ENCODE results near the gene EXOC3L4.

The EXOC3L4 gene

GRCh38 chr14:103081951-103082350 lies 12.6 kb upstream of the EXOC3L4 start:
- Mint-ChIP-seq H3K4me3 (no peak overlapping the region), H3K4me1 (no peaks in the 10 kb centered on the region), H3K9me3 (no peaks in the 10 kb centered on the region), H3K36me3 (no peaks in the 10 kb centered on the region), H3K27ac (no peak overlapping the region)
- no peak for ATAC-seq
- DNase-seq (ENCODE audit: low spot score in 2 of 2): no peak

GRCh38 chr14:103084021-103084919 lies 10.3 kb upstream of the EXOC3L4 start, which contains the start of gene LBHD2:
LBHD2 (plus strand) TSS chr14:103084210; CDS start chr14:103086013, 1,803 bp downstream.
- H3K36me3 Mint-ChIP-seq: no peaks in the 10 kb centered on the region
- no peak within 1 kb of the TSS for H3K4me3 Mint-ChIP-seq
- H3K27ac Mint-ChIP-seq: no peak within 1 kb of the TSS
- H3K9me3 Mint-ChIP-seq: no peaks in the 10 kb centered on the region
- ATAC-seq (peak; percentile 2), DNase-seq (ENCODE audit: low spot score in 2 of 2) (no peak)
- no peaks in the 10 kb centered on the region for H3K4me1 Mint-ChIP-seq

DNA sequence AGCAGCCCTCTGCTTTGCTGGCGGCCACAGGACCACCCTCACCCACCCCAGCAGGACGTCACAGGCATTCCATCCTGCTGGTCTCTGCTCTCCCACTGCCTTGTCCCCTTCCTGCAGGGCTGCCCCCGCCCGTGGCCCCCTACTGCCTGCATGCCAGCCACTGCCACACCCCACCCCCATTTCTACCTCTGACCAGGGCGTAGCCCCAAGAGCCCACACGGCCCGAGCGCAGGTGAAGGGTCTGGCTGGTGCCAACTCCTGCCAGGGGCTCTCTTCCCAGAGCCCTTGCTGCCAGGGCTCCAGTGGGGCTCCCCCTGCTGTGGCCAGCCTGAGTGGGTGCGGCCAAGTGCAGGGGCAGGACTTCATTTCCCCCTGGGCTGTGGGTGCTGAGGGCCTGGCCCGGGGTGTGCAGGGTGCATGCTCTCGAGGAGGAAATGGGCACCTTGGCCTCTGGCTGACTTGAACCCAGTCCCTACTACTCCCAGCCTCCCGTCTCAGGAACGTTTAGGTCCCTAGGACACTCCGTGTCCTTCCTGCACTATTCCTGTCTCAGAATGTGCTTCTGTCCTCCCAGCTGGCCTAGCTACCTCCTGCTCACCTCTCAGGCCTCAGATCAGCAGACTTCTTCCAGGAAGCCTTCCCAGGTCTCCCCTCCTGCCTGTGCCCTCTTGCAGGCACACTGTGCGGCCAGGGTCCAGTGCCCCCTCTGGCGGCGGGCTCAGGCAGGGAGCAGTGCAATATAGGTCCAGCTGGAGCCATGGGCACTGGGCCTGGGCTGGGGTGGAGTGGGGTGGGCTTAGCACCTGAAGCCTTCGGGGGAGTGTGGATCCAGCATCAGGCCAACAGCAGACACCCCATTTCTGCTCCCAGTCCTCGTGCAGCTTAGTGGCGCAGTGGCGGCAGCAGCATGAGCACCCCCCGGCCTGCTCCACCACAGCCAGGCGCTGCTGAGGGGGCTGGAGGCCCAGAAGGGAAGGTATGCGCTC lies 9.1 kb upstream of the EXOC3L4 start:
- Mint-ChIP-seq H3K4me3 (no peak overlapping the region), H3K27ac (no peak overlapping the region), H3K4me1 (no peaks in the 10 kb centered on the region), H3K36me3 (no peaks in the 10 kb centered on the region), H3K9me3 (no peaks in the 10 kb centered on the region)
- no peak for ATAC-seq
- no peak for DNase-seq (ENCODE audit: low spot score in 2 of 2)

DNA sequence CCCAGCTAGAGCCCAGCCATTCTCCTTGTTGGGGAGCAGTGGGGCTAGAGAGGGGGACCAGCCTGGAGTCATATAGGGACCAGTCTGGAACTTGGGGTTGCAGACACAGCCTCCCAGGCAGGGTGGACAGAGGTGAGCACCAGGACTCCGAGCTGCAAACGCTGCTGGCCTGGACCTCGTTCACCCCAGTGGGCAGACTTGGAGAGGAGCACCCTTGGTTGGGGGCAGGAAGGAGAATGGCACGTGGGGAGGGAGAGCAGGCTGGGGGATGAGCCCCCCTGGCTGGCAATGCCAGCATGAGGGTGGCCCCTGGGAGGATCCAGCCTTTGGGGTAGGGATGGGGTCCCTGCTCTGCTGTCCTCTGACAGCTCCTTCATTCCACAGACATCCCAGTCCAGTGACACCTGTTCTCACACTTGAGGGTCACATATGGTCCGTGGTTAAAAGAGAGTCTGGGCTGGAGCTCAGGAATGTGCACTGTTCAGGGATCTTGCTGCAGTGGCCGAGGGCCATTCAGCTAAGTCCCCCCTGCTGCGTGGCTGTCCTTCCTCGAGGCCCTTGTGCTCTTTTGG lies 7.7 kb upstream of the EXOC3L4 start:
- Mint-ChIP-seq H3K36me3 (no peaks in the 10 kb centered on the region), H3K4me1 (peaks cover 8% of the 10 kb centered on the region), H3K4me3 (no peak overlapping the region), H3K27ac (no peak overlapping the region), H3K9me3 (no peaks in the 10 kb centered on the region)
- DNase-seq (ENCODE audit: low spot score in 2 of 2) (no peak), ATAC-seq (no peak)

DNA sequence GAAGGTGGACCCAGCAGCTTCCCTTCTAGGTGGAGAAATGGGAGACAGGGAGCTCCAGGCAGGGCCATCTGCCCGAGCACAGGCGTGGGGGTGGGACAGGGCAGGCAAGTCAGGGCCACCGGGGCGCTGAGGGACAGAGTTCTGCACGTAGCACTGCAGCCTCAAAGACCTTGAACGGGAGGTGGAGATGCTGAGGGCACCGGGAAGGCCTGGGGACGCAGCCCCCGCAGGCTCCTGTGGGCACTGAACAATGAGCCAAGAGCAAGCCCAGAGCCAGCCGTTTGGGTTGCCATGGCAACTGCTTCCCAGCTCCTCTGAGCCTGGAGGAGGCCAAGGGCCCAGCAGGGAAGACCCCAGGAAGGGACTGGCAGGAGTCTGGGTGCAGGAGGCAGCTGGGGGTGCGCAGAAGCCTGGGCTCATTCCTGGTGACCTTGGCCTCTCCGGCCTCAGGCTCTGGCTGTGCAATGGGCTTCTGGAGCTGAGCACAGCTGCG lies 7.1 kb upstream of the EXOC3L4 start:
- Mint-ChIP-seq H3K9me3 (no peaks in the 10 kb centered on the region), H3K4me3 (no peak overlapping the region), H3K27ac (no peak overlapping the region), H3K4me1 (peaks cover 11% of the 10 kb centered on the region), H3K36me3 (no peaks in the 10 kb centered on the region)
- DNase-seq (ENCODE audit: low spot score in 2 of 2) (no peak), ATAC-seq (no peak)

DNA sequence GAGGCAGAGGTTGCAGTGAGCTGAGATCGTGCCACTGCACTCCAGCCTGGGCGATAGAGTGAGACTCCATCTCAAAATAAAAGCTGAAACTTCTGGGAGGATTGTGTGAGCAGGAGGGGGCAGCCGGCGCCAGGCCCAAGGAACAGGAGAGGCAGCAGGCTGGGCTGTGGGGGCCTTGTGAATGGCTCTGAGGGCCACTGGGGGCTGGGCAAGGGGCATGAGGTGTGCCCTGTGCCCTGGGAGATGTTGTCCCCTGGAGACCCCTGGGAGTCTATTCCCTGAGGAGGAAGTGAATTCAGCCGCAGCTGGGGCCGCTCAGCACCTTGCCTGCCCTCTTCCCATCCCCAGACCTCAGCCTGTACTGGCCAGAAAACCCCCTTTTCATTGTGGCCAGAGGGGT lies 5.6 kb upstream of the EXOC3L4 start:
- ATAC-seq: no peak
- H3K4me3 Mint-ChIP-seq: no peak overlapping the region
- H3K9me3 Mint-ChIP-seq: no peaks in the 10 kb centered on the region
- H3K27ac Mint-ChIP-seq: no peak overlapping the region
- H3K36me3 Mint-ChIP-seq: no peaks in the 10 kb centered on the region
- peaks cover 11% of the 10 kb centered on the region for H3K4me1 Mint-ChIP-seq
- no peak for DNase-seq (ENCODE audit: low spot score in 2 of 2)

- Mint-ChIP-seq H3K27ac (no peak overlapping the region), H3K4me1 (peaks cover 11% of the 10 kb centered on the region), H3K4me3 (no peak overlapping the region), H3K9me3 (no peaks in the 10 kb centered on the region), H3K36me3 (no peaks in the 10 kb centered on the region)
- ATAC-seq (no peak), DNase-seq (ENCODE audit: low spot score in 2 of 2) (no peak)
Observed at GRCh38 chr14:103089386-103090335, 4.9 kb upstream of the EXOC3L4 start.

GRCh38 chr14:103090481-103091020 lies 4.0 kb upstream of the EXOC3L4 start:
- Mint-ChIP-seq H3K9me3 (no peaks in the 10 kb centered on the region), H3K4me1 (peaks cover 11% of the 10 kb centered on the region), H3K36me3 (no peaks in the 10 kb centered on the region), H3K4me3 (peak overlapping the region; percentile 59), H3K27ac (no peak overlapping the region)
- no peak for DNase-seq (ENCODE audit: low spot score in 2 of 2)
- ATAC-seq: no peak

- Mint-ChIP-seq H3K4me3 (peak overlapping the region; percentile 59), H3K36me3 (no peaks in the 10 kb centered on the region), H3K4me1 (peaks cover 11% of the 10 kb centered on the region), H3K9me3 (no peaks in the 10 kb centered on the region), H3K27ac (no peak overlapping the region)
- DNase-seq (ENCODE audit: low spot score in 2 of 2): peak; percentile 60 to 82
- peak; percentile 85 for ATAC-seq
Observed at GRCh38 chr14:103091041-103091882, 3.3 kb upstream of the EXOC3L4 start.

GRCh38 chr14:103091883-103092222 lies 2.7 kb upstream of the EXOC3L4 start:
- Mint-ChIP-seq H3K4me3 (peak overlapping the region; percentile 59), H3K4me1 (peaks cover 11% of the 10 kb centered on the region), H3K9me3 (no peaks in the 10 kb centered on the region), H3K36me3 (no peaks in the 10 kb centered on the region), H3K27ac (no peak overlapping the region)
- DNase-seq (ENCODE audit: low spot score in 2 of 2) (no peak), ATAC-seq (no peak)

- H3K4me1 Mint-ChIP-seq: peaks cover 11% of the 10 kb centered on the region
- H3K36me3 Mint-ChIP-seq: no peaks in the 10 kb centered on the region
- ATAC-seq (no peak), DNase-seq (ENCODE audit: low spot score in 2 of 2) (no peak)
- no peaks in the 10 kb centered on the region for H3K9me3 Mint-ChIP-seq
- H3K27ac Mint-ChIP-seq: no peak overlapping the region
- no peak overlapping the region for H3K4me3 Mint-ChIP-seq
Observed at GRCh38 chr14:103093856-103094405, 594 bp upstream of the EXOC3L4 start.

DNA sequence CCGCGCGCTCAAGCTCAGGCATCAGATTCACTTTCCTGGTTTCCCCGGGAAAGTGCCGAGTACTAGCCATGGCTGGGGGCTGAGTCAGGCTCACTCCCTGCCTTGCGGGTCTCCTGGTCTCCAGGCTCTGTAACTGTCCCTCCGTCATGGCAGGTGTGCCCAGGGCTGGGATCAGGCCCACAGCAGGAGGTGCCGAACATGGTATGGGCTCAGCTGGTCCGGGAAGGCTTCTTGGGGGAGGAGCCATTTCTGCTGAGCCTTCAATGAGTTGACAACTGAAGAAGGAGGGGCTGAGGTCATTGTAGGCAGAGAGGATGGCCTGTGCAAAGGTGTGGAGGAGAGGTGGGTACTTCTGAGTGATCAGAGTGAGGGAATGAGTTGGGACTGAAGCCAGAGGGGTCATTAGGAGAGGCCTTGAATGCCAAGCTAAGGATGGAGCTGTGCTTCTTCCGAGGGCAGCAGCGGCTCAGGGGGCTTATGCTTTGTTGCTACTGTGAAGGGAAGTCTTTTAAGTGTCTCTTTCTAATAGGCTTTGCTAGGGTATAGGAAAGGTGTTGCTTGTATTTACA lies 769 bp downstream of the EXOC3L4 start:
- no peak for DNase-seq (ENCODE audit: low spot score in 2 of 2)
- Mint-ChIP-seq H3K27ac (no peak overlapping the region), H3K36me3 (no peaks in the 10 kb centered on the region), H3K9me3 (no peaks in the 10 kb centered on the region), H3K4me1 (peaks cover 11% of the 10 kb centered on the region), H3K4me3 (no peak overlapping the region)
- ATAC-seq: no peak

- no peak for ATAC-seq
- Mint-ChIP-seq H3K36me3 (no peaks in the 10 kb centered on the region), H3K27ac (no peak overlapping the region), H3K9me3 (no peaks in the 10 kb centered on the region), H3K4me1 (peaks cover 6% of the 10 kb centered on the region), H3K4me3 (no peak overlapping the region)
- DNase-seq (ENCODE audit: low spot score in 2 of 2): no peak
Observed at GRCh38 chr14:103096387-103096786, 1.9 kb downstream of the EXOC3L4 start.
